ENCODE results near the gene ARRB1. TPM values are rescaled to one million over a fixed set of nuclear protein-coding genes. Genes with fewer than 3 reads are reported as not detected.

The ARRB1 gene
- total RNA-seq, 1 experiment from 2014 or later: 219 TPM

DNA sequence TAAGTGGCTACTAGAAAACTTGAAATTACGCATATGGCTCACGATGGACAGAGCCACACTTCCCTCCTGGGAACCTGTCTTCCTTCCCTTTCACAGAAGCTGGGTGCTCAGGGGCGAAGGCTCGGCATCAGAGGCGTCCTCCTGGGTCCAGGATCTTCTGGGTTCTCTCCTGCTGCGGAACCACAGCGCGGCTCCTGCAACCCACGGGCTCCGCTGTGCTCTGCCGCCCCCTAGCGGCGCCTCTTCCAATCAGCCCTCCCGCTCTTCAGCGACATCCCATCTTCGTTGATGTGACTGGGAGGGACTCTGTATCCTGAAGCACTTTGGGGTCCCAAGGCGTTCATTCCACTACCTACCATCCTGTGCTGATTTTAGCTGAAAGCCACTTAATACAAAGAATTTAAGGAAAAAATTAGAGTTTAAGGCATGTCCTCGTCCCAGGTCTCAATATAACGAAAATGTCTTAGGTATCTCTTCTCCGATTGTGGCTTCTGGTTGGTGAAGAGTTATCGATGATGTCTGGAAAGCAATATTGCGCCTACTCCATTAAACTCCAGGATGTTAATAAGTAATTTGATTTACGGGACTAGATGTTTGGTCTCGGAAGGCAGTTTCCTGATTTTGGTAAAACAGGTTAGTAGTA, 33.1 kb upstream of the ARRB1 start:
- intact Hi-C loops (cut with micrococcal nuclease; ENCODE audit: unreplicated experiment) (loop anchor here (1.0 to 5.0 kb wide), 3 partner anchors 42 to 104 kb away; no protein-coding TSS in a partner anchor), in situ Hi-C loops (cut with HindIII; ENCODE audit: low pct_unique_long_range_greater_than_20kb, low sequenced_read_pairs) (no loop called here)
- no peak for DNase-seq (ENCODE audit: low read depth, low spot score)
- TF ChIP-seq TCF7L2 (IDR thresholded peaks at IDR 0.05; ENCODE audit: low read depth, low read length): no peak
- peak; percentile 42; the same call in 1 of the 2 replicates for TF ChIP-seq POLR2AphosphoS5 (IDR thresholded peaks at IDR 0.05; ENCODE audit: low read depth, low read length)
- TF ChIP-seq, protein P1, sequence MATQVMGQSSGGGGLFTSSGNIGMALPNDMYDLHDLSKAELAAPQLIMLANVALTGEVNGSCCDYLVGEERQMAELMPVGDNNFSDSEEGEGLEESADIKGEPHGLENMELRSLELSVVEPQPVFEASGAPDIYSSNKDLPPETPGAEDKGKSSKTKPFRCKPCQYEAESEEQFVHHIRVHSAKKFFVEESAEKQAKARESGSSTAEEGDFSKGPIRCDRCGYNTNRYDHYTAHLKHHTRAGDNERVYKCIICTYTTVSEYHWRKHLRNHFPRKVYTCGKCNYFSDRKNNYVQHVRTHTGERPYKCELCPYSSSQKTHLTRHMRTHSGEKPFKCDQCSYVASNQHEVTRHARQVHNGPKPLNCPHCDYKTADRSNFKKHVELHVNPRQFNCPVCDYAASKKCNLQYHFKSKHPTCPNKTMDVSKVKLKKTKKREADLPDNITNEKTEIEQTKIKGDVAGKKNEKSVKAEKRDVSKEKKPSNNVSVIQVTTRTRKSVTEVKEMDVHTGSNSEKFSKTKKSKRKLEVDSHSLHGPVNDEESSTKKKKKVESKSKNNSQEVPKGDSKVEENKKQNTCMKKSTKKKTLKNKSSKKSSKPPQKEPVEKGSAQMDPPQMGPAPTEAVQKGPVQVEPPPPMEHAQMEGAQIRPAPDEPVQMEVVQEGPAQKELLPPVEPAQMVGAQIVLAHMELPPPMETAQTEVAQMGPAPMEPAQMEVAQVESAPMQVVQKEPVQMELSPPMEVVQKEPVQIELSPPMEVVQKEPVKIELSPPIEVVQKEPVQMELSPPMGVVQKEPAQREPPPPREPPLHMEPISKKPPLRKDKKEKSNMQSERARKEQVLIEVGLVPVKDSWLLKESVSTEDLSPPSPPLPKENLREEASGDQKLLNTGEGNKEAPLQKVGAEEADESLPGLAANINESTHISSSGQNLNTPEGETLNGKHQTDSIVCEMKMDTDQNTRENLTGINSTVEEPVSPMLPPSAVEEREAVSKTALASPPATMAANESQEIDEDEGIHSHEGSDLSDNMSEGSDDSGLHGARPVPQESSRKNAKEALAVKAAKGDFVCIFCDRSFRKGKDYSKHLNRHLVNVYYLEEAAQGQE (IDR thresholded peaks at IDR 0.05; ENCODE audit: insufficient read depth in 1 of 2, low read depth in 2 of 2, low read length in 1 of 2): no peak
- TF ChIP-seq, protein P2, sequence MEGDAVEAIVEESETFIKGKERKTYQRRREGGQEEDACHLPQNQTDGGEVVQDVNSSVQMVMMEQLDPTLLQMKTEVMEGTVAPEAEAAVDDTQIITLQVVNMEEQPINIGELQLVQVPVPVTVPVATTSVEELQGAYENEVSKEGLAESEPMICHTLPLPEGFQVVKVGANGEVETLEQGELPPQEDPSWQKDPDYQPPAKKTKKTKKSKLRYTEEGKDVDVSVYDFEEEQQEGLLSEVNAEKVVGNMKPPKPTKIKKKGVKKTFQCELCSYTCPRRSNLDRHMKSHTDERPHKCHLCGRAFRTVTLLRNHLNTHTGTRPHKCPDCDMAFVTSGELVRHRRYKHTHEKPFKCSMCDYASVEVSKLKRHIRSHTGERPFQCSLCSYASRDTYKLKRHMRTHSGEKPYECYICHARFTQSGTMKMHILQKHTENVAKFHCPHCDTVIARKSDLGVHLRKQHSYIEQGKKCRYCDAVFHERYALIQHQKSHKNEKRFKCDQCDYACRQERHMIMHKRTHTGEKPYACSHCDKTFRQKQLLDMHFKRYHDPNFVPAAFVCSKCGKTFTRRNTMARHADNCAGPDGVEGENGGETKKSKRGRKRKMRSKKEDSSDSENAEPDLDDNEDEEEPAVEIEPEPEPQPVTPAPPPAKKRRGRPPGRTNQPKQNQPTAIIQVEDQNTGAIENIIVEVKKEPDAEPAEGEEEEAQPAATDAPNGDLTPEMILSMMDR (IDR thresholded peaks at IDR 0.05): peak; percentile 99
- TF ChIP-seq SIN3A (IDR thresholded peaks at IDR 0.05; ENCODE audit: borderline replicate concordance, insufficient read depth, low read depth, low read length): no peak
- POLR2A ChIA-PET: interaction anchor here (0.9 kb wide), 1 partner anchor 57 kb away, joined by 3 read pairs; no protein-coding TSS in a partner anchor
- Histone ChIP-seq H3K4me3 (ENCODE audit: low read depth in 2 of 2, low read length in 2 of 2) (no peak overlapping the region), H3K27ac (ENCODE audit: low read length) (peak overlapping the region; percentile 79), H3K9me3 (ENCODE audit: control insufficient read depth, insufficient read depth, low read depth, low read length) (no peaks in the 10 kb centered on the region), H3K36me3 (ENCODE audit: control insufficient read depth, insufficient read depth, low read length) (no peaks in the 10 kb centered on the region), H3K4me1 (ENCODE audit: control insufficient read depth, insufficient read depth, low read length) (peaks cover 54% of the 10 kb centered on the region), H3K27me3 (ENCODE audit: control insufficient read depth, insufficient read depth, low read length) (no peaks in the 10 kb centered on the region)
- CTCF ChIA-PET: interaction anchor here (0.6 to 1.5 kb wide), 3 partner anchors 66 to 108 kb away, joined by 3 to 7 read pairs (median 4); no protein-coding TSS in a partner anchor
- ATAC-seq: peak; percentile 84
- BruUV-seq (replicated peaks): no TSS peak

DNA sequence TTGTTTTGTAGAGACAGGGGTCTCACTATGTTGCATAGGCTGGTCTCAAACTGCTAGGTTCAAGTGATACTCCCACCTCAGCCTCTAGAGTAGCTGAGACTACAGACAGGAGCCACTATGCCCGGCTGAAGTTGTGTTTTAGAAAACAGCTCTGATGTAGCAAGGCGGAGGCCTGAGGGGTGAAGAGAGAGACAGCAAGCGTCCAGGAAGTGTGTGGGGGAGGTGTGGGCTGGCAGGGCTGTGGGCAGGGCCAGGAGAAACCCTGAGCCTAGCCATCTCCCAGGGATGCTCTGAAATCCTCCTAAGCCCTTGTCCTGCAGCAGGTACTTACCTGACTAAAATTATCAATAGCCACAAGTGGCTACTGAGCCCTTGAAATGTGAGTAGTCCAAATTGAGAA, 31.8 kb upstream of the ARRB1 start:
- Histone ChIP-seq H3K4me3 (ENCODE audit: low read depth in 2 of 2, low read length in 2 of 2) (no peak overlapping the region), H3K36me3 (ENCODE audit: control insufficient read depth, insufficient read depth, low read length) (no peaks in the 10 kb centered on the region), H3K27me3 (ENCODE audit: control insufficient read depth, insufficient read depth, low read length) (no peaks in the 10 kb centered on the region), H3K9me3 (ENCODE audit: control insufficient read depth, insufficient read depth, low read depth, low read length) (no peaks in the 10 kb centered on the region), H3K27ac (ENCODE audit: low read length) (peak overlapping the region; percentile 78), H3K4me1 (ENCODE audit: control insufficient read depth, insufficient read depth, low read length) (peaks cover 47% of the 10 kb centered on the region)
- ChIA-PET POLR2A (no interaction called here), CTCF (interaction anchor here (0.5 to 1.3 kb wide), 3 partner anchors 29 to 108 kb away, joined by 4 to 7 read pairs (median 5); no protein-coding TSS in a partner anchor)
- no TSS peak for BruUV-seq (replicated peaks)
- TF ChIP-seq, protein P1 (IDR thresholded peaks at IDR 0.05; ENCODE audit: insufficient read depth in 1 of 2, low read depth in 2 of 2, low read length in 1 of 2): no peak
- TF ChIP-seq TCF7L2 (IDR thresholded peaks at IDR 0.05; ENCODE audit: low read depth, low read length) (no peak), POLR2AphosphoS5 (IDR thresholded peaks at IDR 0.05; ENCODE audit: low read depth, low read length) (no peak)
- TF ChIP-seq, protein P2 (IDR thresholded peaks at IDR 0.05): no peak
- DNase-seq (ENCODE audit: low read depth, low spot score) (no peak), ATAC-seq (peak; percentile 57)
- intact Hi-C loops (cut with micrococcal nuclease; ENCODE audit: unreplicated experiment): loop anchor here (5.0 kb wide), 1 partner anchor 41 kb away; no protein-coding TSS in a partner anchor
- in situ Hi-C loops (cut with HindIII; ENCODE audit: low pct_unique_long_range_greater_than_20kb, low sequenced_read_pairs): no loop called here
